SJSA1 (cell line): ENCODE measurements around the gene OR6Q1. TPM values are rescaled to one million over a fixed set of nuclear protein-coding genes. Genes with fewer than 3 reads are reported as not detected.
"Not testable (repeated sequence)": the region's sequence is repeated elsewhere in the genome, so short reads cannot be mapped to it uniquely, and the experiment has no call there.

ENCODE experiments used
- DNase-seq, 2 experiments: peaks; one replicate each; pipeline ENCODE4 v3.0.0-alpha.2; 2015 to 2020; ENCODE audit warnings: low spot score in 2 of 2, low read depth in 1 of 2
- H3K27ac ChIP-seq: fragments of 250-450 bp; sonication (Bioruptor Pico); 2 replicates; pipeline ENCODE4 v1.5.1; 2020; ENCODE audit warnings: mild to moderate bottlenecking, moderate library complexity
- H3K27me3 ChIP-seq: fragments of 250-450 bp; sonication (Bioruptor Pico); replicated peaks from 2 replicates; pipeline ENCODE4 v1.5.1; 2020; ENCODE audit warnings: mild to moderate bottlenecking, moderate library complexity
- H3K36me3 ChIP-seq: fragments of 250-450 bp; sonication (Bioruptor Pico); 2 replicates; pipeline ENCODE4 v1.5.1; 2020; ENCODE audit warnings: mild to moderate bottlenecking
- H3K4me1 ChIP-seq: fragments of 250-450 bp; sonication (Bioruptor Pico); replicated peaks from 2 replicates; pipeline ENCODE4 v1.6.1; 2021; ENCODE audit warnings: mild to moderate bottlenecking
- H3K4me3 ChIP-seq: fragments of 250-450 bp; sonication (Bioruptor Pico); 2 replicates; pipeline ENCODE4 v1.5.1; 2020; ENCODE audit warnings: mild to moderate bottlenecking
- H3K9me3 ChIP-seq: fragments of 250-450 bp; sonication (Bioruptor Pico); replicated peaks from 2 replicates; pipeline ENCODE4 v1.5.1; 2020; ENCODE audit warnings: mild to moderate bottlenecking
- total RNA-seq: library from RNA; depleted of rRNA; stranded (reverse); fragments of >200 nt; shearing (Covaris generic); gene quantifications from 2 replicates; pipeline ENCODE4 v1.2.3, GENCODE V29; 2014; rRNA removed

The OR6Q1 gene
- not detected in 2 replicates for total RNA-seq

- Histone ChIP-seq H3K27ac (no peak within 1 kb of the TSS), H3K9me3 (no peaks in the 10 kb centered on the region), H3K36me3 (no peaks in the 10 kb centered on the region), H3K4me1 (peaks cover 13% of the 10 kb centered on the region; the same call in 1 of the 2 replicates), H3K27me3 (no peaks in the 10 kb centered on the region), H3K4me3 (no peak within 1 kb of the TSS)
- DNase-seq = no peak
Measured at GRCh38 chr11:58030653-58031052, at the start of gene OR6Q1. TSS of gene OR6Q1 (plus strand) at chr11:58030953. CDS start at chr11:58030953, 0 bp downstream.

GRCh38 chr11:57981536-57981935 lies 49.2 kb upstream of the OR6Q1 start:
- Histone ChIP-seq H3K4me1 (no peaks in the 10 kb centered on the region), H3K4me3 (no peak overlapping the region), H3K27me3 (no peaks in the 10 kb centered on the region), H3K9me3 (no peaks in the 10 kb centered on the region), H3K27ac (no peak overlapping the region), H3K36me3 (no peaks in the 10 kb centered on the region)
- no peak for DNase-seq

- H3K27me3 ChIP-seq = no peaks in the 10 kb centered on the region; the same call in 1 of the 2 replicates
Measured at GRCh38 chr11:57982776-57983175, 48.0 kb upstream of the OR6Q1 start.

GRCh38 chr11:57983191-57983590 lies 47.6 kb upstream of the OR6Q1 start:
- H3K4me1 ChIP-seq = no peaks in the 10 kb centered on the region
- no peaks in the 10 kb centered on the region for H3K36me3 ChIP-seq
- H3K27ac ChIP-seq = no peak overlapping the region
- DNase-seq = no peak
- H3K27me3 ChIP-seq = no peaks in the 10 kb centered on the region; the same call in 1 of the 2 replicates
- H3K9me3 ChIP-seq = no peaks in the 10 kb centered on the region
- no peak overlapping the region for H3K4me3 ChIP-seq

More at GRCh38 chr11:57982776-57983175, 48.0 kb upstream of the OR6Q1 start:
- Histone ChIP-seq H3K36me3 (no peaks in the 10 kb centered on the region), H3K4me1 (no peaks in the 10 kb centered on the region), H3K4me3 (no peak overlapping the region), H3K27ac (no peak overlapping the region), H3K9me3 (no peaks in the 10 kb centered on the region)
- DNase-seq = no peak

GRCh38 chr11:57999523-57999922 lies 31.2 kb upstream of the OR6Q1 start:
- not testable (repeated sequence) for H3K36me3 ChIP-seq, DNase-seq, H3K27me3 ChIP-seq

GRCh38 chr11:58000021-58000420 lies 30.7 kb upstream of the OR6Q1 start:
- H3K27ac ChIP-seq, H3K9me3 ChIP-seq, H3K4me3 ChIP-seq, DNase-seq, H3K27me3 ChIP-seq, H3K36me3 ChIP-seq, H3K4me1 ChIP-seq: not testable (repeated sequence)

More at GRCh38 chr11:57999523-57999922, 31.2 kb upstream of the OR6Q1 start:
- not testable (repeated sequence) for H3K4me3 ChIP-seq, H3K4me1 ChIP-seq, H3K9me3 ChIP-seq, H3K27ac ChIP-seq

GRCh38 chr11:58000699-58001098 lies 30.1 kb upstream of the OR6Q1 start:
- no peaks in the 10 kb centered on the region for H3K36me3 ChIP-seq
- no peak overlapping the region for H3K4me3 ChIP-seq
- H3K9me3 ChIP-seq = no peaks in the 10 kb centered on the region
- DNase-seq = no peak
- no peak overlapping the region for H3K27ac ChIP-seq
- H3K4me1 ChIP-seq = 0 out of 2 replicates have a peak, but pooled peaks cover 7% of the 10 kb centered on the region
- H3K27me3 ChIP-seq = no peaks in the 10 kb centered on the region

- Histone ChIP-seq H3K4me3 (no peak overlapping the region), H3K9me3 (no peaks in the 10 kb centered on the region), H3K27me3 (no peaks in the 10 kb centered on the region), H3K36me3 (no peaks in the 10 kb centered on the region), H3K4me1 (0 out of 2 replicates have a peak, but pooled peaks cover 7% of the 10 kb centered on the region), H3K27ac (no peak overlapping the region)
- no peak for DNase-seq
Measured at GRCh38 chr11:58003036-58003435, 27.7 kb upstream of the OR6Q1 start.

- DNase-seq = no peak
- no peaks in the 10 kb centered on the region for H3K36me3 ChIP-seq
- 0 out of 2 replicates have a peak, but pooled peaks cover 7% of the 10 kb centered on the region for H3K4me1 ChIP-seq
- no peaks in the 10 kb centered on the region for H3K27me3 ChIP-seq
- H3K27ac ChIP-seq = no peak overlapping the region
- no peak overlapping the region for H3K4me3 ChIP-seq
- no peaks in the 10 kb centered on the region for H3K9me3 ChIP-seq
Measured at GRCh38 chr11:58003591-58003990, 27.2 kb upstream of the OR6Q1 start.

- no peak for DNase-seq
- H3K27me3 ChIP-seq = no peaks in the 10 kb centered on the region
- H3K4me1 ChIP-seq = 0 out of 2 replicates have a peak, but pooled peaks cover 7% of the 10 kb centered on the region
- H3K9me3 ChIP-seq = no peaks in the 10 kb centered on the region
- H3K4me3 ChIP-seq = no peak overlapping the region
- H3K36me3 ChIP-seq = no peaks in the 10 kb centered on the region
- no peak overlapping the region for H3K27ac ChIP-seq
Measured at GRCh38 chr11:58004664-58005063, 26.1 kb upstream of the OR6Q1 start.

GRCh38 chr11:58006940-58007339 lies 23.8 kb upstream of the OR6Q1 start:
- Histone ChIP-seq H3K27me3 (no peaks in the 10 kb centered on the region), H3K4me1 (0 out of 2 replicates have a peak, but pooled peaks cover 7% of the 10 kb centered on the region), H3K36me3 (no peaks in the 10 kb centered on the region), H3K9me3 (no peaks in the 10 kb centered on the region), H3K4me3 (no peak overlapping the region), H3K27ac (no peak overlapping the region)
- DNase-seq = no peak

GRCh38 chr11:58011771-58012170 lies 19.0 kb upstream of the OR6Q1 start:
- no peak for DNase-seq
- Histone ChIP-seq H3K36me3 (no peaks in the 10 kb centered on the region), H3K4me3 (no peak overlapping the region), H3K4me1 (no peaks in the 10 kb centered on the region), H3K9me3 (no peaks in the 10 kb centered on the region), H3K27ac (no peak overlapping the region), H3K27me3 (no peaks in the 10 kb centered on the region)

- no peaks in the 10 kb centered on the region for H3K9me3 ChIP-seq
- no peak within 1 kb of the TSS for H3K4me3 ChIP-seq
- H3K36me3 ChIP-seq = no peaks in the 10 kb centered on the region
- DNase-seq = no peak
- peaks cover 10% of the 10 kb centered on the region; the same call in 1 of the 2 replicates for H3K4me1 ChIP-seq
- no peaks in the 10 kb centered on the region for H3K27me3 ChIP-seq
- no peak within 1 kb of the TSS for H3K27ac ChIP-seq
Measured at GRCh38 chr11:58023435-58023931, 7.3 kb upstream of the OR6Q1 start, which contains the start of gene OR9Q1. TSS of gene OR9Q1 (plus strand) at chr11:58023881. CDS start at chr11:58179445, 155,564 bp downstream.

- H3K4me1 ChIP-seq = peaks cover 13% of the 10 kb centered on the region; the same call in 1 of the 2 replicates
- no peak overlapping the region for H3K4me3 ChIP-seq
- H3K9me3 ChIP-seq = no peaks in the 10 kb centered on the region
- no peaks in the 10 kb centered on the region for H3K27me3 ChIP-seq
- DNase-seq = no peak
- no peaks in the 10 kb centered on the region for H3K36me3 ChIP-seq
- no peak overlapping the region for H3K27ac ChIP-seq
Measured at GRCh38 chr11:58024601-58025091, 6.1 kb upstream of the OR6Q1 start.
